SK-N-SH treated with all-trans-retinoic acid at 6 μM for 48 hours (cell line): Measurements from ENCODE around the gene MYO5B.

Experiments used
- ATAC-seq: fragments of 200-7000 bp; cut with Tn5 transposase; 3 replicates; pipeline ENCODE4 v1.9.1; 2020; ENCODE audit warnings: mild to moderate bottlenecking, moderate library complexity
- ARNTL ChIP-seq: fragments of 450-650 bp; formaldehyde crosslinking; IDR thresholded peaks from 2 replicates; pipeline ENCODE4 v1.5.0; 2020; ENCODE audit warnings: low read depth, mild to moderate bottlenecking, moderate library complexity, borderline replicate concordance
- BACH2 ChIP-seq: fragments of 250-450 bp; sonication (Bioruptor Pico); IDR thresholded peaks from 2 replicates; pipeline ENCODE4 v1.9.0; 2021; ENCODE audit warnings: mild to moderate bottlenecking, borderline replicate concordance
- CSDC2 ChIP-seq: fragments of 250-450 bp; sonication (Bioruptor Pico); IDR thresholded peaks from 2 replicates; pipeline ENCODE4 v1.5.0; 2020; ENCODE audit warnings: mild to moderate bottlenecking, moderate library complexity
- ESRRG ChIP-seq: fragments of 250-450 bp; sonication (Bioruptor Pico); IDR thresholded peaks from 2 replicates; pipeline ENCODE4 v1.6.1; 2021; ENCODE audit warnings: mild to moderate bottlenecking
- GLIS3 ChIP-seq: fragments of 250-450 bp; sonication (Bioruptor Pico); IDR thresholded peaks from 2 replicates; pipeline ENCODE4 v1.5.0; 2020; ENCODE audit warnings: mild to moderate bottlenecking, moderate library complexity
- ISL1 ChIP-seq: fragments of 250-450 bp; sonication (Bioruptor Pico); IDR thresholded peaks from 2 replicates; pipeline ENCODE4 v2.1.2; 2022; ENCODE audit warnings: mild to moderate bottlenecking, moderate library complexity
- OSR1 ChIP-seq: fragments of 250-450 bp; sonication (Bioruptor Pico); IDR thresholded peaks from 2 replicates; pipeline ENCODE4 v1.8.0; 2022; ENCODE audit warnings: moderate library complexity, mild to moderate bottlenecking, inconsistent platforms
- PPARA ChIP-seq: fragments of 250-450 bp; sonication (Bioruptor Pico); IDR thresholded peaks from 2 replicates; pipeline ENCODE4 v1.5.0; 2020; ENCODE audit warnings: mild to moderate bottlenecking, borderline replicate concordance
- RARB ChIP-seq: fragments of 250-450 bp; sonication (Bioruptor Pico); IDR thresholded peaks from 2 replicates; pipeline ENCODE4 v1.8.0; 2021; ENCODE audit warnings: mild to moderate bottlenecking, moderate library complexity
- SNAI2 ChIP-seq: fragments of 250-450 bp; sonication (Bioruptor Pico); IDR thresholded peaks from 2 replicates; pipeline ENCODE4 v1.5.0; 2020; ENCODE audit warnings: mild to moderate bottlenecking, moderate library complexity
- TCF4 ChIP-seq: fragments of 250-450 bp; sonication (Bioruptor Pico); IDR thresholded peaks from 2 replicates; pipeline ENCODE4 v1.8.0; 2021; ENCODE audit warnings: mild to moderate bottlenecking, moderate library complexity, borderline replicate concordance
- TOX ChIP-seq: fragments of 250-450 bp; sonication (Bioruptor Pico); IDR thresholded peaks from 2 replicates; pipeline ENCODE4 v1.8.0; 2021; ENCODE audit warnings: mild to moderate bottlenecking, moderate library complexity, borderline replicate concordance
- ZC3H10 ChIP-seq: fragments of 250-450 bp; sonication (Bioruptor Pico); IDR thresholded peaks from 2 replicates; pipeline ENCODE4 v1.5.1; 2021; ENCODE audit warnings: mild to moderate bottlenecking, moderate library complexity
- ZFP3 ChIP-seq: fragments of 250-450 bp; sonication (Bioruptor Pico); IDR thresholded peaks from 2 replicates; pipeline ENCODE4 v1.5.0; 2020; ENCODE audit warnings: mild to moderate bottlenecking, moderate library complexity
- ZFP30 ChIP-seq: fragments of 450-650 bp; formaldehyde crosslinking; IDR thresholded peaks from 2 replicates; pipeline ENCODE4 v1.5.0; 2022; ENCODE audit warnings: mild to moderate bottlenecking, moderate library complexity
- ZNF565 ChIP-seq: fragments of 450-650 bp; formaldehyde crosslinking; conservative IDR thresholded peaks from 2 replicates; pipeline ENCODE4 v1.5.0; 2020; ENCODE audit warnings: low read depth, mild to moderate bottlenecking, moderate library complexity
- ZNF70 ChIP-seq: fragments of 450-650 bp; formaldehyde crosslinking; IDR thresholded peaks from 2 replicates; pipeline ENCODE4 v1.5.0; 2020; ENCODE audit warnings: mild to moderate bottlenecking, moderate library complexity
- ZNF8 ChIP-seq: fragments of 450-650 bp; formaldehyde crosslinking; IDR thresholded peaks from 2 replicates; pipeline ENCODE4 v1.5.0; 2020; ENCODE audit warnings: mild to moderate bottlenecking, moderate library complexity
- TF ChIP-seq, protein P1 (sequence below): fragments of 250-450 bp; sonication (Bioruptor Pico); IDR thresholded peaks from 2 replicates; pipeline ENCODE4 v1.5.1; 2020; ENCODE audit warnings: low read depth, mild to moderate bottlenecking, moderate library complexity
- TF ChIP-seq, protein P2 (sequence below): fragments of 250-450 bp; sonication (Bioruptor Pico); IDR thresholded peaks from 2 replicates; pipeline ENCODE4 v1.5.1; 2021; ENCODE audit warnings: mild to moderate bottlenecking, moderate library complexity
- TF ChIP-seq, protein P3 (sequence below): fragments of 250-450 bp; sonication (Bioruptor Pico); IDR thresholded peaks from 2 replicates; pipeline ENCODE4 v1.5.0; 2020; ENCODE audit warnings: mild to moderate bottlenecking, moderate library complexity
- TF ChIP-seq, protein P4 (sequence below): fragments of 250-450 bp; sonication (Bioruptor Pico); IDR thresholded peaks from 2 replicates; pipeline ENCODE4 v1.8.0; 2020; ENCODE audit warnings: mild to moderate bottlenecking, moderate library complexity, borderline replicate concordance
- TF ChIP-seq, protein P5 (sequence below): fragments of 250-450 bp; sonication (Bioruptor Pico); IDR thresholded peaks from 2 replicates; pipeline ENCODE4 v1.8.0; 2021; ENCODE audit warnings: low read depth, mild to moderate bottlenecking, moderate library complexity, borderline replicate concordance

MYO5B gene

DNA sequence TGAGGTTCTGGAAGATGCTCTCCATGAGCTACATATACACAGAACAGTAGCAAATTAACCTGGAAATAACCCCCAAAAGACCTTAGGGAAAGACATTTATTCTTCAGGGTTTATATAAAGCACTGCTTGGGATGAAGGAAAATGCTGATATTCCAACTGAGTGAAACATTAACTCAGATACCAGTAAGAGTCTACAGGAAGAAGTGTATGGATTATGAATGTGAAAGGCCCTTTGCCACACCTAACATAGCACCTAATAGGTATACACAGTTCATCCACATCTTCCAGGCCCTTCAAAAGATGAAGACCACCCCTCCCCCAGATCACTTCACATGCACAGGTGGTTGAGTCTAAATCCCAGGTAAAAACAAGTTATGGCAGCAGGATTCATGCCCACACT lies 50.4 kb downstream of the MYO5B start:
- ATAC-seq: no peak
- TF ChIP-seq ZFP30 (CRISPR knock-in tag): no peak
- no peak for TF ChIP-seq ESRRG (CRISPR knock-in tag)
- no peak for TF ChIP-seq ARNTL (CRISPR knock-in tag)
- TF ChIP-seq, protein P1, sequence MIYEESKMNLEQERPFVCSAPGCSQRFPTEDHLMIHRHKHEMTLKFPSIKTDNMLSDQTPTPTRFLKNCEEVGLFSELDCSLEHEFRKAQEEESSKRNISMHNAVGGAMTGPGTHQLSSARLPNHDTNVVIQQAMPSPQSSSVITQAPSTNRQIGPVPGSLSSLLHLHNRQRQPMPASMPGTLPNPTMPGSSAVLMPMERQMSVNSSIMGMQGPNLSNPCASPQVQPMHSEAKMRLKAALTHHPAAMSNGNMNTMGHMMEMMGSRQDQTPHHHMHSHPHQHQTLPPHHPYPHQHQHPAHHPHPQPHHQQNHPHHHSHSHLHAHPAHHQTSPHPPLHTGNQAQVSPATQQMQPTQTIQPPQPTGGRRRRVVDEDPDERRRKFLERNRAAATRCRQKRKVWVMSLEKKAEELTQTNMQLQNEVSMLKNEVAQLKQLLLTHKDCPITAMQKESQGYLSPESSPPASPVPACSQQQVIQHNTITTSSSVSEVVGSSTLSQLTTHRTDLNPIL: no peak
- no peak for TF ChIP-seq TCF4 (CRISPR knock-in tag)
- no peak for TF ChIP-seq ZFP3
- TF ChIP-seq ZNF8: no peak
- TF ChIP-seq ZNF565 (CRISPR knock-in tag): no peak
- no peak for TF ChIP-seq GLIS3 (CRISPR knock-in tag)
- no peak for TF ChIP-seq OSR1
- TF ChIP-seq PPARA (CRISPR knock-in tag): no peak
- TF ChIP-seq, protein P2, sequence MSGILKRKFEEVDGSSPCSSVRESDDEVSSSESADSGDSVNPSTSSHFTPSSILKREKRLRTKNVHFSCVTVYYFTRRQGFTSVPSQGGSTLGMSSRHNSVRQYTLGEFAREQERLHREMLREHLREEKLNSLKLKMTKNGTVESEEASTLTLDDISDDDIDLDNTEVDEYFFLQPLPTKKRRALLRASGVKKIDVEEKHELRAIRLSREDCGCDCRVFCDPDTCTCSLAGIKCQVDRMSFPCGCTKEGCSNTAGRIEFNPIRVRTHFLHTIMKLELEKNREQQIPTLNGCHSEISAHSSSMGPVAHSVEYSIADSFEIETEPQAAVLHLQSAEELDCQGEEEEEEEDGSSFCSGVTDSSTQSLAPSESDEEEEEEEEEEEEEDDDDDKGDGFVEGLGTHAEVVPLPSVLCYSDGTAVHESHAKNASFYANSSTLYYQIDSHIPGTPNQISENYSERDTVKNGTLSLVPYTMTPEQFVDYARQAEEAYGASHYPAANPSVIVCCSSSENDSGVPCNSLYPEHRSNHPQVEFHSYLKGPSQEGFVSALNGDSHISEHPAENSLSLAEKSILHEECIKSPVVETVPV (CRISPR knock-in tag): no peak
- no peak for TF ChIP-seq ZC3H10
- TF ChIP-seq, protein P3, sequence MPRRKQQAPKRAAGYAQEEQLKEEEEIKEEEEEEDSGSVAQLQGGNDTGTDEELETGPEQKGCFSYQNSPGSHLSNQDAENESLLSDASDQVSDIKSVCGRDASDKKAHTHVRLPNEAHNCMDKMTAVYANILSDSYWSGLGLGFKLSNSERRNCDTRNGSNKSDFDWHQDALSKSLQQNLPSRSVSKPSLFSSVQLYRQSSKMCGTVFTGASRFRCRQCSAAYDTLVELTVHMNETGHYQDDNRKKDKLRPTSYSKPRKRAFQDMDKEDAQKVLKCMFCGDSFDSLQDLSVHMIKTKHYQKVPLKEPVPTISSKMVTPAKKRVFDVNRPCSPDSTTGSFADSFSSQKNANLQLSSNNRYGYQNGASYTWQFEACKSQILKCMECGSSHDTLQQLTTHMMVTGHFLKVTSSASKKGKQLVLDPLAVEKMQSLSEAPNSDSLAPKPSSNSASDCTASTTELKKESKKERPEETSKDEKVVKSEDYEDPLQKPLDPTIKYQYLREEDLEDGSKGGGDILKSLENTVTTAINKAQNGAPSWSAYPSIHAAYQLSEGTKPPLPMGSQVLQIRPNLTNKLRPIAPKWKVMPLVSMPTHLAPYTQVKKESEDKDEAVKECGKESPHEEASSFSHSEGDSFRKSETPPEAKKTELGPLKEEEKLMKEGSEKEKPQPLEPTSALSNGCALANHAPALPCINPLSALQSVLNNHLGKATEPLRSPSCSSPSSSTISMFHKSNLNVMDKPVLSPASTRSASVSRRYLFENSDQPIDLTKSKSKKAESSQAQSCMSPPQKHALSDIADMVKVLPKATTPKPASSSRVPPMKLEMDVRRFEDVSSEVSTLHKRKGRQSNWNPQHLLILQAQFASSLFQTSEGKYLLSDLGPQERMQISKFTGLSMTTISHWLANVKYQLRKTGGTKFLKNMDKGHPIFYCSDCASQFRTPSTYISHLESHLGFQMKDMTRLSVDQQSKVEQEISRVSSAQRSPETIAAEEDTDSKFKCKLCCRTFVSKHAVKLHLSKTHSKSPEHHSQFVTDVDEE (CRISPR knock-in tag): no peak
- no peak for TF ChIP-seq ZNF70 (CRISPR knock-in tag)
- TF ChIP-seq, protein P4, sequence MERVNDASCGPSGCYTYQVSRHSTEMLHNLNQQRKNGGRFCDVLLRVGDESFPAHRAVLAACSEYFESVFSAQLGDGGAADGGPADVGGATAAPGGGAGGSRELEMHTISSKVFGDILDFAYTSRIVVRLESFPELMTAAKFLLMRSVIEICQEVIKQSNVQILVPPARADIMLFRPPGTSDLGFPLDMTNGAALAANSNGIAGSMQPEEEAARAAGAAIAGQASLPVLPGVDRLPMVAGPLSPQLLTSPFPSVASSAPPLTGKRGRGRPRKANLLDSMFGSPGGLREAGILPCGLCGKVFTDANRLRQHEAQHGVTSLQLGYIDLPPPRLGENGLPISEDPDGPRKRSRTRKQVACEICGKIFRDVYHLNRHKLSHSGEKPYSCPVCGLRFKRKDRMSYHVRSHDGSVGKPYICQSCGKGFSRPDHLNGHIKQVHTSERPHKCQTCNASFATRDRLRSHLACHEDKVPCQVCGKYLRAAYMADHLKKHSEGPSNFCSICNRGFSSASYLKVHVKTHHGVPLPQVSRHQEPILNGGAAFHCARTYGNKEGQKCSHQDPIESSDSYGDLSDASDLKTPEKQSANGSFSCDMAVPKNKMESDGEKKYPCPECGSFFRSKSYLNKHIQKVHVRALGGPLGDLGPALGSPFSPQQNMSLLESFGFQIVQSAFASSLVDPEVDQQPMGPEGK: no peak
- TF ChIP-seq RARB (CRISPR knock-in tag): no peak
- TF ChIP-seq SNAI2: no peak

DNA sequence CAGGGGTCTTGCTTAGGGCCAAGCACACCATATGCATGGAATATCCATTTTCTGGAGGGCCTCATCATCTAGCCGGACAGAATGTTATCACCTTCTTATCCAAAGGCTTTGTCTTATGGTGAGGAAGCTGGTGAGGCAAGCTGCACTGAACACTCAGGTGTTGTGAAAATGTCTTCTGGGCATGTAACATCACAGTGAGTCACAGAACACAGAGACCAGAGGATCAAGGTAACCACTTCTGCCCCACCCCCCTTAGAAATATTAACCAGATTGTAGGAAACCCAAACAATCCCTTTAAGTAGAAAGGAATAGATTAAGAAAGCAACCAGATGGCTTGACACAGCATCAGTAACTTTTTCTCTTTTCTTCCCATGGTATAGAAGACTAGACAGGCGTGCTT lies 51.1 kb downstream of the MYO5B start:
- no peak for ATAC-seq
- TF ChIP-seq SNAI2 (no peak), PPARA (CRISPR knock-in tag) (no peak), CSDC2 (CRISPR knock-in tag) (no peak), OSR1 (no peak), ISL1 (CRISPR knock-in tag) (no peak), TOX (CRISPR knock-in tag) (no peak), ZFP30 (CRISPR knock-in tag) (no peak), ZC3H10 (no peak), GLIS3 (CRISPR knock-in tag) (no peak), ZNF70 (CRISPR knock-in tag) (no peak), TCF4 (CRISPR knock-in tag) (no peak), ZNF565 (CRISPR knock-in tag) (no peak), ZFP3 (no peak), BACH2 (CRISPR knock-in tag) (no peak), RARB (CRISPR knock-in tag) (no peak), ZNF8 (no peak)
- TF ChIP-seq, protein P2 (CRISPR knock-in tag): no peak
- TF ChIP-seq, protein P5, sequence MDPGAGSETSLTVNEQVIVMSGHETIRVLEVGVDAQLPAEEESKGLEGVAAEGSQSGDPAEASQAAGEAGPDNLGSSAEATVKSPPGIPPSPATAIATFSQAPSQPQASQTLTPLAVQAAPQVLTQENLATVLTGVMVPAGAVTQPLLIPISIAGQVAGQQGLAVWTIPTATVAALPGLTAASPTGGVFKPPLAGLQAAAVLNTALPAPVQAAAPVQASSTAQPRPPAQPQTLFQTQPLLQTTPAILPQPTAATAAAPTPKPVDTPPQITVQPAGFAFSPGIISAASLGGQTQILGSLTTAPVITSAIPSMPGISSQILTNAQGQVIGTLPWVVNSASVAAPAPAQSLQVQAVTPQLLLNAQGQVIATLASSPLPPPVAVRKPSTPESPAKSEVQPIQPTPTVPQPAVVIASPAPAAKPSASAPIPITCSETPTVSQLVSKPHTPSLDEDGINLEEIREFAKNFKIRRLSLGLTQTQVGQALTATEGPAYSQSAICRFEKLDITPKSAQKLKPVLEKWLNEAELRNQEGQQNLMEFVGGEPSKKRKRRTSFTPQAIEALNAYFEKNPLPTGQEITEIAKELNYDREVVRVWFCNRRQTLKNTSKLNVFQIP (CRISPR knock-in tag): no peak
- TF ChIP-seq, protein P3 (CRISPR knock-in tag): no peak
- TF ChIP-seq, protein P4: no peak
